Stimulated activated naive CD8-positive, alpha-beta T cell treated with anti-CD3 and anti-CD28 coated beads, Interleukin-15, Interleukin-2, amounts not matched to agents 100 ng/mL and 50 ng/mL, for 24 hours (primary cell): ENCODE measurements around the gene KRT6B.
A peak's percentile ranks its signal among the peaks of the same experiment; 100 is the strongest.

Source experiments
- H3K27ac Mint-ChIP-seq: one replicate; pipeline ENCODE4 v1.8.0; 2021; ENCODE audit warnings: mild to moderate bottlenecking, mixed read lengths
- H3K27me3 Mint-ChIP-seq: one replicate; pipeline ENCODE4 v1.8.0; 2021; ENCODE audit warnings: mixed read lengths
- H3K36me3 Mint-ChIP-seq: one replicate; pipeline ENCODE4 v1.8.0; 2021; ENCODE audit warnings: low read depth, mixed read lengths
- H3K4me1 Mint-ChIP-seq: one replicate; pipeline ENCODE4 v1.8.0; 2021; ENCODE audit warnings: low read depth, mixed read lengths
- H3K4me3 Mint-ChIP-seq: one replicate; pipeline ENCODE4 v1.8.0; 2021; ENCODE audit warnings: mild to moderate bottlenecking, mixed read lengths
- H3K9me3 Mint-ChIP-seq: one replicate; pipeline ENCODE4 v1.8.0; 2021; ENCODE audit warnings: mixed read lengths

The KRT6B gene

DNA sequence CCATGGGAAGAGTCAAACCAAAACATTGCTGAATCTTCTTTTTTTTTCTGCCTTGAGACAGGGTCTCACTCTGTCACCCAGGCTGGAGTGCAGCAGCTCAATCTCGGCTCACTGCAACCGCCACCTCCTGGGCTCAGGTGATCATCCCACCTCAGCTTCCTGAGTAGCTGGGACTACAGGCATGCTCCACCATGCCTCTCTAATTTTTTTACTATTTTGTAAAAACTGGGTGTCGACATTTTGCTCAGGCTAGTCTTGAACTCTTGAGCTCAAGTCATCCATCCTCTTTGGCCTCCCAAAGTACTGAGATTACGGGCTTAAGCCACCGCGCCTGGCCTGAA lies 16.3 kb downstream of the KRT6B start:
- no peak overlapping the region for H3K27ac Mint-ChIP-seq

DNA sequence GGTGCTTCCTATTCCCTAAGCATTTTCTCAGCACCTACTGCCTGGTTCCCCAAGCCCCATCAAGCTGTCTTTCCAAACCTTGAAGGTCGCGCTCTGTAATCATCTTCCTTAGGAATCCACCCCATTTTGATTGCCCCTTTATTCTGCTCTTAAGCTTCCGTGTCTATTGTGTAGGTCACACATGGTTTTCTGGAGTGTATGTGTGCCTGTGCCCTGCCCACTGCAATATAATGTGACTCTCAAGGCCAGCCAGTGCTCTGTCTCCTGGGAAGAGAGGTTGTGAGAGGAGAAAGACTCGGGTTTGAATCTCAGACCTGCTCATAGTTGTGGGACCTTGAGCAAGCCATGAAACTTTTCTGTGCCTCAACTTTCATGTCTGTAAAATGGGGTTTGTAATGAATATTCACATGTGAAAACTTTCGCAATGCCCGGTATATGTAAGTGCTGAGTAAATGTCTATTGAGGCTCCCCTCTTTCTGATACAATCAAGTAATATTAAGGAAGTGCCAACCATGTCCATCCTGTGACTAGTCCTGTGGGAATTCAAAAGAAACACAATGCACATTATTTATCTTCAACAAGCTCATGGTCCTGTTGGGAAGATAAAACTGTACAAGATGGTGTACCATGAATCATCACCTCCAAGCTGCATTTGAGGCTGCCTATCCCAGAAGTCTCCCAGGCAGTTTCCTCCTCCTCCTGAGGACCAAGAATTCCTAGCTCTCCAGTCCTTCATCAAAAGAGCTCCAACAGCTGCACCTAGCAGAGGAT lies 17.0 kb downstream of the KRT6B start:
- Mint-ChIP-seq H3K27me3 (peaks cover 20% of the 10 kb centered on the region), H3K27ac (no peak overlapping the region), H3K4me3 (no peak overlapping the region), H3K4me1 (no peaks in the 10 kb centered on the region), H3K36me3 (no peaks in the 10 kb centered on the region), H3K9me3 (no peaks in the 10 kb centered on the region)

More for the DNA sequence above, 16.3 kb downstream of the KRT6B start:
- Mint-ChIP-seq H3K9me3 (no peaks in the 10 kb centered on the region), H3K36me3 (no peaks in the 10 kb centered on the region), H3K4me3 (no peak overlapping the region), H3K27me3 (peaks cover 20% of the 10 kb centered on the region), H3K4me1 (no peaks in the 10 kb centered on the region)

DNA sequence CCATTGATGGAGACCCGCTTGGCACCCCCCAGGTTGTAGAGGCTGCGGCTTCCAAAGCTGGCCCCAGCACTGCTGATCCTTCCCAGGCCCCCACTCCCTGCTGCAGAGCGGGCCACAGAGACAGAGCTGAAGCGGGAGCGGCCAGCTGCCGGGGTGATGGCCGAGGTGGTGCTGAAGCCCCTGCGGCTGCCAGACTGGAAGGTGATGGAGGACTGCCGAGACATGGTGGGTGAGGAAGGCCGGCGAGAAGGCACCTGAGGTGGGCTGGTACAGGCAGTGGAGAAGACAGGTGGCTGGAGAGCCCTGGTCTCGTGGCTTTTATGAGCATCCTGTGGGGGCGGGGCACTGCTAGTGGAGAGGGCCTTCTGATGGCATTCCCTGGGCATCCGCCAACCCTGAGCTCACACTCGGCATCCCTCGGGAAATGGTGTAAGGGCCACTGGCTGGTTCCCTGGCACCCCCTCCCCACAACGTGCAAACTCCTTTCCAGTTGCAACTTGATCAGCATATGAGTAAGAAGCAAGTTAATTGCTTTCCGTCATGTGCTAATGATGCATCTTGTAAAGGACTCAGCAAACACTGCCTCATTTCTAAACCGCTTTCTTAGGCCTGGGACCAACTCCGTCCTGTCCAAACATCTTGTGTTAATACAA lies 17.7 kb downstream of the KRT6B start, which contains the start of gene KRT75:
Gene KRT75, minus strand, starts transcription at position 291 of the 653 bp plus-strand sequence. Its CDS starts 67 bp downstream, at position 224.
- H3K27me3 Mint-ChIP-seq, result peaks cover 20% of the 10 kb centered on the region
- H3K4me3 Mint-ChIP-seq, result no peak within 1 kb of the TSS
- H3K36me3 Mint-ChIP-seq, result no peaks in the 10 kb centered on the region
- no peak within 1 kb of the TSS for H3K27ac Mint-ChIP-seq
- no peaks in the 10 kb centered on the region for H3K9me3 Mint-ChIP-seq
- no peaks in the 10 kb centered on the region for H3K4me1 Mint-ChIP-seq

DNA sequence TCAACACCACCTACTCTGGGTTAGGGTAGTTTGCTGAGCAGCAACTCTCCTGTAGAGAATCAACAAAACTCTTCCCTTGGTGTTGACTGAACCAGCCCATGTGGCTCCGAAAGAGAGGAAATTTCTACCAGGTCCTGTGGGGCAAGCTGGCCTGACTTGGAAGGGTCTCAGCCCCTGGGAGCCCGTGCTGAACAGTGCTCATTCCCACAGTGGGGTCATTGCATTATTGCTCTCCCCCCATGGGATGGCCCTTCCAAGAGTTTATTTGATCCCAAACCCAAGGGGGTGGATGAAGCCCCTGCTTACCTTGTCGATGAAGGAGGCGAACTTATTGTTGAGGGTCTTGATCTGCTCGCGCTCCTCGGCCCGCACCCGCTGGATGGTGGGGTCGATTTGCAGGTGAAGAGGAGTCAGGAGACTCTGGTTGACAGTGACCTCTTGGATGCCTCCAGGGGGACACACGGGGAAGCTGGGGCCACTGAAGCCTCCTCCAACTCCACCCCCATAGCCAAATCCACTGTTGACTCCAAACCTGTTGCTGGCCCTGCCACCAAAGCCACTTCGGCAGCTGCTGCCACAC lies 18.4 kb downstream of the KRT6B start:
- peaks cover 25% of the 10 kb centered on the region for H3K27me3 Mint-ChIP-seq
- H3K27ac Mint-ChIP-seq, result no peak overlapping the region
- H3K36me3 Mint-ChIP-seq, result no peaks in the 10 kb centered on the region
- H3K4me1 Mint-ChIP-seq, result no peaks in the 10 kb centered on the region
- no peaks in the 10 kb centered on the region for H3K9me3 Mint-ChIP-seq
- no peak overlapping the region for H3K4me3 Mint-ChIP-seq

DNA sequence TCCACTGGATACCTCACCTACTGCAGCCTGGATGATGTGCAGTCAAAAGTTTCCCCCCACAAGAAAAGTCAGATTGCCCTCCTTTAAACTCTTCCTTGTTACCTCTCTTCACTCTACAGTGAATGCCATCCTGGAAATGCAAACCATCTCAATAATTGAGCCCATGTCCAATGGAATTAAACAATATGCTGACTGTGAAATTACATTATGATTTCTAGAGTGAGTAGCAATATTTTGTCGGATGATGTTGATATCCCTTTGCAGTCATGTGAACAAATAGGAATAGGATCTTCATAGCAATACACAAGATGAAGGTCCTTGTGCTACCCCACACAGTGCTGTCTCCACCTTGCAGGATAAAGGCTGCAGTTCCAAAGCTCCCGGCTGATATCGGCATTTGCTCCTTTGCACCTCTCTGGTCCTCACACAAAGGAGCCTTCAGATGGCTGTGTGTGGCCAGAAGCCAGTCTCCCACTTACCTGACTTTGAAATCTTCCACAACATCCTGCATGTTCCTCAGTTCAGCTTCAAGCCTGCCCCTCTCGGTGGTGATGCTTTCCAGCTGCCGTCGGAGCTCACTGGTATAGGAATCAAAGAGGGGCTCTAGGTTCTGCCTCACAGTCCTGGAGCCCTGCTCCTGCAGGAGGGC lies 19.3 kb downstream of the KRT6B start:
- Mint-ChIP-seq H3K9me3 (no peaks in the 10 kb centered on the region), H3K27ac (no peak overlapping the region), H3K4me3 (no peak overlapping the region), H3K36me3 (no peaks in the 10 kb centered on the region), H3K4me1 (no peaks in the 10 kb centered on the region), H3K27me3 (peaks cover 29% of the 10 kb centered on the region)

DNA sequence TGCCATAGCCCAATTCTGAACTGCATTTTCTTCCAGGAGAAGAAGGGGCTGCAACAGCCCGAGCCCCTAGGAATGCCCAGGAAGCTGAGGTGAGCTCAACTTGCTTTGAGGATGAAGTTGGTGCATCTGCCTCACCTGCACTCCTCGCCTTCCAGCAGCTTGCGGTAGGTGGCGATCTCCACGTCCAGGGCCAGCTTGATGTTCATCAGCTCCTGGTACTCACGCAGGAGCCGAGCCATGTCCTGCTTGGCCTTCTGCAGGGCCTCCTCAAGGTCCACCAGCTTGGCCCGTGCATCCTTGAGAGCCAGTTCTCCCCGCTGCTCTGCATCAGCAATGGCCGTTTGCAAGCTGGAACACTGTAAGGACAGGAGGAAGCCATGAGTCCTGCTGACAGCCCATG lies 23.8 kb downstream of the KRT6B start:
- Mint-ChIP-seq H3K9me3 (no peaks in the 10 kb centered on the region), H3K4me1 (no peaks in the 10 kb centered on the region), H3K4me3 (no peak overlapping the region), H3K27ac (no peak overlapping the region), H3K27me3 (peaks cover 20% of the 10 kb centered on the region), H3K36me3 (no peaks in the 10 kb centered on the region)

DNA sequence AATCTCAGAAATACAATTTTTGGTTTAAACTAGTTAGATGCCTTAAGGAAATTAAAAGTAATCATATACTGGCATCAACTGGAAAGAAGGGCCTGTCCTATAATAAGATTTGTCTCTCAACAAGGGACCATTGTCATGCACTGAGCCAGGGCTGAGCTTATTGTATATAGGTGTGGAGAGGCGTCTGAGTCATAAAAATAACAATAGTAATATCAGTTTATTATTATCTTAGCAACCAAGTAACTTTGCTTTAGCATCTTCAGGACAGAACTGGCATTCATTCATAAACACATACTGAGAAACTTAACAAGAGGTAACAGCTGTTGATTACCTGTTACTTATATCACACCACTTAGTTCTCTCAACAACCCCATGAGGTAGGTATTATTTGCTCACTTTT lies 24.9 kb downstream of the KRT6B start:
- H3K4me1 Mint-ChIP-seq, result no peaks in the 10 kb centered on the region
- peaks cover 17% of the 10 kb centered on the region for H3K27me3 Mint-ChIP-seq
- no peak overlapping the region for H3K4me3 Mint-ChIP-seq
- H3K27ac Mint-ChIP-seq, result no peak overlapping the region
- no peaks in the 10 kb centered on the region for H3K9me3 Mint-ChIP-seq
- no peaks in the 10 kb centered on the region for H3K36me3 Mint-ChIP-seq

DNA sequence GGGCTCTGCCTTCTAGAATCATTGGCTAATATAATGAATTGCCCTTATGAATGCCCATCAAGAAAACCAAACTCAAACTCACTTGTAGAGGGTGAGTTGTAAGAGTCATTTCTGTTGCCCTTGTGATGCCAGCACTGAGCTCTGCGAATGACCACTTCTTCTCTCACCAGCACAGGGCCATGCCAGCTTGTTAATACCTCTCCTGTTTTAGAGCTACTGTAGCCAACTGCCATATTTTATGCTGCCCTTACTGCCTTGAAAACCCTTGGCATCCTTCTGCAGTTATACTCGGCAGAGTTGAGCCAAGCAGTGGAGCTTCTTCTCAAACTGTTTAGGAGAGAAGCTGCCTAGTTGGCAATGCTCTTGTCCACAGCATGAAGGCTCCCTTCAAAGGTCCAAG lies 25.9 kb downstream of the KRT6B start:
- H3K36me3 Mint-ChIP-seq, result no peaks in the 10 kb centered on the region

DNA sequence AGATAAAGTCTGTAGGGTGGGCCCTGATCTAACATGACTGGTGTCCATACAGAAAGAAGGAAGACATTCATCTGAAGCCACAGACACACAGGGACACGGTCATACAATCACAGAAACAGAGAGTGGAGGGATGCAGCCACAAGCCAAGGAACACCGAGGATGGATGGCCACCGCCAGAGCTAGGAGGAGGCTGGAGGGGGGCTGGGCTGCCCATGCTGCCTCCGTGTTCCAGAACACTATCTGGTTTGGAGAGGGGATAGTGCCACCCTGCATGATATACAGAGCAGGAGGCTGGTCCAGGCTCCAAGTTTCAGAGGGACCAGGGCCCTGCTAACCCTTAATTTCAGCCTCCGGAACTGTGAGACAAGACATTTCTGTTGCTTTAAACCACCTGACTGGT lies 26.5 kb downstream of the KRT6B start:
- H3K27me3 Mint-ChIP-seq, result peaks cover 22% of the 10 kb centered on the region
- H3K27ac Mint-ChIP-seq, result no peak overlapping the region
- H3K4me3 Mint-ChIP-seq, result no peak overlapping the region
- H3K4me1 Mint-ChIP-seq, result no peaks in the 10 kb centered on the region
- no peaks in the 10 kb centered on the region for H3K36me3 Mint-ChIP-seq
- no peaks in the 10 kb centered on the region for H3K9me3 Mint-ChIP-seq

More for the DNA sequence above, 25.9 kb downstream of the KRT6B start:
- H3K9me3 Mint-ChIP-seq, result no peaks in the 10 kb centered on the region
- H3K4me3 Mint-ChIP-seq, result no peak overlapping the region
- H3K4me1 Mint-ChIP-seq, result no peaks in the 10 kb centered on the region
- H3K27ac Mint-ChIP-seq, result no peak overlapping the region
- peaks cover 24% of the 10 kb centered on the region for H3K27me3 Mint-ChIP-seq

DNA sequence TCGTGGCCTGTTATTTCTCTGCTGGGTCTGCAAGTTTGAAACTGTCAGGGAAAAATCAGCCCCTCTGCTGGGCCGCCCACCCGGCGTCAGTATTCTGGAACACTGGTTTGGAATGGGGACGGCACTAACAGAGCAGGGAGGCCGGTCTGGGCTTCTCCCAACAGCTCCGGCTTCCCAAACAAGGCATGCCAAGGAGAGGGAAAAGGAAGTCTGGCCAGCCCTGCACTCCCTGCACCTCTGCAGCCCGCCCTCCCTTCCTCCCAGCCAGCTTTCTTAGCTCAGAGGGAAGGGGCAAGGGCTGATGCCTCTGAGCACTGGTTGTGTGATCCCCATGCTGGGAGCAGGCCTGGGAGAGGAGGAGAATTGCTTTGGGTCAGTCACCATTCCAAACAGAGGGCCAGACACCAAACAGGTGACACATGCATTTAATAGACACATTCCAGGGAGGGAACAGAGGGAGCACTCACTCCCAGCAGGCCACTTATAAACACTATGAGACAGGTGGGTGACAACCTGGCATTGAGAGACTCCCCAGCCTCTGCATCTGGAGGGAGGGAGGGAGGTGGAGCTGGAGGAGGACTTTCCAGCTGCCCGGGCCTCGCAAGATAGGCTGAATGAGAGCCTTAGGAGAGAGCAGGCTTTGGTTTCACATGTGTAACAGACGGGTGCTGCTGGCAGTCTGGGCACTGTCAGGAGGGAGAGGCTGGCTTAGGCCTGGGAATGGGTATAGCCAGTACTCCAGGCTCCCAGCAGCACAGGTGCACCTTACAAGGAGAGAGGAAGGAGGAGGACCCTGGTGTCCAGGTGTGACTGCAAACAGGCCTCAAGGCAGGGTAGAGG lies 28.1 kb downstream of the KRT6B start:
- no peaks in the 10 kb centered on the region for H3K9me3 Mint-ChIP-seq
- no peak overlapping the region for H3K4me3 Mint-ChIP-seq
- no peak overlapping the region for H3K27ac Mint-ChIP-seq
- H3K36me3 Mint-ChIP-seq, result no peaks in the 10 kb centered on the region
- H3K27me3 Mint-ChIP-seq, result peaks cover 20% of the 10 kb centered on the region
- H3K4me1 Mint-ChIP-seq, result peaks cover 7% of the 10 kb centered on the region

DNA sequence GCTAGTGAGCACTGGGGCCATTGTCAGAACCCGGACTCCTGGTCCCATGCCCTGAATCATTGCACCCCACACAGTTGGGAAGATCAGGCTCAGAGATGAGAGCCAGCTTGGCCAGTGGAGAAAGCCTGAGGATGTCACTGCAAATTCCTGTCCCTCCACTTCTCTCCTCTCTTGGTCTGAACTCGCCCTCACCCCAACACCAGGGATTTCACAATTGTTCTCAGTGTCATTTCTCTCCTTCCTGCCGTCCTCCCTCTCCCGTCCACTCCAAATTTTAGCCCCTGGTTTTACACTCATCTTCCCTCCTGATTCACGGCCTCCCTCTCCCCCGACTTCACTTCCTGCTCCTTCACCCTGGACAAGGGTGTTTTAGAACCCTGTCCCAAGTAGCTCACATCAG lies 28.9 kb downstream of the KRT6B start:
- Mint-ChIP-seq H3K4me1 (peaks cover 7% of the 10 kb centered on the region), H3K36me3 (no peaks in the 10 kb centered on the region), H3K27me3 (peaks cover 14% of the 10 kb centered on the region), H3K27ac (peak overlapping the region; percentile 26), H3K4me3 (no peak overlapping the region), H3K9me3 (no peaks in the 10 kb centered on the region)

DNA sequence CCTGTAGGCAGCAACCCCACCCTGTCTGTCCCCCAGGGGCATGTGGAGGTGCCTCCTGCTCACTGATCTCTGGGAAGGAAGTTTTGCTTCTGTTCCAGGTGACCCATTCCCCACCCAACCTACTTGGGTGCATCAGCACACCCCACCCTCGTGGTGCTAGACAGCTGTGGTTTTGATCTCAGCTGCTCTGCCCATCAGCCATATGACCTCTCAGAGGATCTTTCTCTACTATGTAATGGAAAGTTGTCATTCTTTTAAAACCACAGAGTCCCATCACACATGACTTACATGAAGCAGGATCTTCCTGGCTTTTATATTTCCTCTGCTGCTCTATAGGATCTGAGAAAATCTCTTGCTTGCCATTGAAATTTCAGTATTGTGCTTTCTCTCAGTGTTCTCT lies 32.3 kb downstream of the KRT6B start:
- H3K4me1 Mint-ChIP-seq, result peaks cover 7% of the 10 kb centered on the region
- H3K36me3 Mint-ChIP-seq, result no peaks in the 10 kb centered on the region
- no peaks in the 10 kb centered on the region for H3K9me3 Mint-ChIP-seq
- no peak overlapping the region for H3K4me3 Mint-ChIP-seq
- no peak overlapping the region for H3K27ac Mint-ChIP-seq
- H3K27me3 Mint-ChIP-seq, result peaks cover 17% of the 10 kb centered on the region

DNA sequence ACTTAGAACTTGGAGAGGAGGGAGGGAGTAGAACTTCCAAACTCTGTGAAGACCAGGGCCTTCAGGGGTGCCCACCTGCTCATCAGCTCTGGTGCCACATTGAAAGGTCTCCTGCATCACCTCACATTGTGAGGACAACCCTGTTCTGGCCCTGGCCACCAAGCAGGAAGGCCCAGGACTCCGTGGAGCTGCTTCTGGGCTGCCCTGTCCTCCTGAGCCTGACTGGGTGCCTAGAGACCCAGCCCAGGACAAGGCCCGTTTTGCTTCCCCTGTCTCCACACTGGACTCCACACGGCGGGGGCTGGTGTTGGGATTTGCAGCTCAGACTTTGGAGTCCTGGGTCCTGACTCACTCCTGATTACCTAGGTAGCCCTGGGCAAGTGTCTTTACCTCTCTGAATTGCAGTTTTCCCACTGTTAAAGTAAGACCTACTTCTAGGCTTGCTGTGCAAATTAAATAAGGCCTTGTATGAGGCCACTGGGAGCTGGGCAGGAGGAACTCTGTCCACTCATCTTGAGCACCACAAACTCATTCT lies 33.3 kb downstream of the KRT6B start:
- Mint-ChIP-seq H3K4me1 (peaks cover 7% of the 10 kb centered on the region), H3K4me3 (no peak overlapping the region), H3K27ac (no peak overlapping the region), H3K27me3 (peaks cover 17% of the 10 kb centered on the region), H3K36me3 (no peaks in the 10 kb centered on the region), H3K9me3 (no peaks in the 10 kb centered on the region)

DNA sequence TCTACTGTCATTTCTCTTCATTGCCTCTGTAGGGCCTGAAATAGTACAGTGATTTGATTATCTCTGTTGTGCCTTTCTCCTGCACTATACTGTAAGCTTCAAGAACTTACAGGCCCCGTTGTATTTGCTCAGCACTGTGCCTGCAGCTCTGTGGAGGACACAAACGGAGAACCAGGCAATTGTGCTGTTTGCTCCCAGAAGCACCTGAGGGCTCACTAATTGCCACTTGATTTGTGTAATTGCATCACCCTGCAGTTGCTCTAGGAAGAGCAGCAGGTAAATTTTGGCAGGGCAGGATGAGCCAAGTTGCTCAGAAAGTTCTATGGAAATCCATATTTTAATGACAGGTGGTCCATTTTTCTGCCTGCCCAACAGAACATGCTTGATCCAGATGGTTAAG lies 34.2 kb downstream of the KRT6B start:
- Mint-ChIP-seq H3K27ac (no peak overlapping the region), H3K4me1 (peaks cover 7% of the 10 kb centered on the region), H3K4me3 (no peak overlapping the region), H3K36me3 (no peaks in the 10 kb centered on the region), H3K27me3 (peaks cover 16% of the 10 kb centered on the region), H3K9me3 (no peaks in the 10 kb centered on the region)
